PC-9 (cell line): Measurements from ENCODE around the gene NTMT1. TPM values are rescaled to one million over a fixed set of nuclear protein-coding genes. Genes with fewer than 3 reads are reported as not detected.

Experiments used
- BruUV-seq: library from RNA; stranded (reverse); fragments of 400-500 nt; replicated peaks from 2 replicates; lab custom pipeline; 2021; lab: Mats Ljungman, UMichigan
- CTCF ChIA-PET: fragments of 300-600 bp; sonication (Branson Sonifier 250); formaldehyde crosslinking; loops from one replicate; lab custom pipeline; 2022; ENCODE audit warnings: antibody characterized with exemption; lab: Charles Lee
- POLR2A ChIA-PET: fragments of 300-600 bp; sonication (Branson Sonifier 250); formaldehyde crosslinking; loops from one replicate; lab custom pipeline; 2022; ENCODE audit warnings: antibody characterized with exemption; ENCODE audit not compliant: unreplicated experiment; lab: Charles Lee
- DNase-seq, 2 experiments: peaks; one replicate each; pipeline versions ENCODE4 v3.0.0 to v3.0.0-alpha.2; 2015 to 2022; ENCODE audit warnings: mixed read lengths in 1 of 2
- H2AFZ ChIP-seq: fragments of 200-600 bp; sonication (generic); 2 replicates; pipeline ENCODE4 v1.8.1; 2017; ENCODE audit warnings: antibody characterized with exemption
- H3F3A ChIP-seq: fragments of 200-600 bp; sonication (generic); 2 replicates; pipeline ENCODE4 v1.8.1; 2017; ENCODE audit warnings: antibody characterized with exemption, mild to moderate bottlenecking, low read depth; ENCODE audit not compliant: insufficient read depth
- H3K27ac ChIP-seq: fragments of 200-600 bp; sonication (generic); 2 replicates; pipeline ENCODE4 v1.6.1; 2016; ENCODE audit warnings: mixed run types
- H3K27me3 ChIP-seq: fragments of 200-600 bp; sonication (generic); 2 replicates; pipeline ENCODE4 v1.6.1; 2016; ENCODE audit warnings: low read depth, mixed run types; ENCODE audit not compliant: insufficient read depth
- H3K36me3 ChIP-seq: fragments of 200-600 bp; sonication (generic); 2 replicates; pipeline ENCODE4 v1.6.1; 2016; ENCODE audit warnings: low read depth, mixed run types
- H3K4me1 ChIP-seq: fragments of 200-600 bp; sonication (generic); replicated peaks from 2 replicates; pipeline ENCODE4 v1.6.1; 2016; ENCODE audit warnings: mixed run types; ENCODE audit not compliant: insufficient read depth
- H3K4me2 ChIP-seq: fragments of 200-600 bp; sonication (generic); 2 replicates; pipeline ENCODE4 v1.6.1; 2017; ENCODE audit warnings: mixed run types
- H3K4me3 ChIP-seq: fragments of 200-600 bp; sonication (generic); 2 replicates; pipeline ENCODE4 v1.6.1; 2016; ENCODE audit warnings: mixed run types
- H3K79me2 ChIP-seq: fragments of 200-600 bp; sonication (generic); 2 replicates; pipeline ENCODE4 v1.6.1; 2017; ENCODE audit warnings: low read depth, mixed run types
- H3K9me2 ChIP-seq: fragments of 200-600 bp; sonication (generic); 2 replicates; pipeline ENCODE4 v1.8.1; 2017; ENCODE audit warnings: mild to moderate bottlenecking; ENCODE audit not compliant: insufficient read depth
- H3K9me3 ChIP-seq: fragments of 200-600 bp; sonication (generic); 2 replicates; pipeline ENCODE4 v1.8.1; 2016; ENCODE audit warnings: low read depth; ENCODE audit not compliant: insufficient read depth
- H4K20me1 ChIP-seq: fragments of 200-600 bp; sonication (generic); 2 replicates; pipeline ENCODE4 v1.8.1; 2017; ENCODE audit not compliant: insufficient read depth
- EZH2 ChIP-seq: fragments of 200-600 bp; sonication (generic); IDR thresholded peaks from 2 replicates; pipeline ENCODE4 v1.8.0; 2017; ENCODE audit warnings: antibody characterized with exemption, low read depth
- intact Hi-C: fragments of 100-400 bp; cut with micrococcal nuclease; formaldehyde crosslinking; loops from one replicate; pipeline ENCODE4 v1.10.0; 2022; ENCODE audit not compliant: unreplicated experiment
- total RNA-seq: library from RNA; stranded (reverse); gene quantifications from 2 replicates; pipeline ENCODE4 v1.2.3, GENCODE V29; 2021
- TF ChIP-seq, protein P1 (sequence below): fragments of 200-600 bp; sonication (generic); conservative IDR thresholded peaks from 2 replicates; pipeline ENCODE4 v1.6.1; 2017; ENCODE audit warnings: mixed run types, antibody characterized with exemption, mild to moderate bottlenecking, moderate library complexity

NTMT1 gene
- total RNA-seq, 1 experiment from 2014 or later, result 52.5 TPM

GRCh38 chr9:129595311-129595741, 30.6 kb upstream of the NTMT1 start:
- intact Hi-C loops, result no loop called here
- Histone ChIP-seq H3K9me3 (no peaks in the 10 kb centered on the region), H3K9me2 (no peaks in the 10 kb centered on the region), H3K36me3 (no peaks in the 10 kb centered on the region), H3K27me3 (no peaks in the 10 kb centered on the region), H3F3A (peaks cover 22% of the 10 kb centered on the region; the same call in 1 of the 2 replicates), H2AFZ (no peak overlapping the region), H3K4me1 (peaks cover 32% of the 10 kb centered on the region), H4K20me1 (no peaks in the 10 kb centered on the region), H3K4me2 (no peak overlapping the region), H3K79me2 (no peaks in the 10 kb centered on the region), H3K4me3 (no peak overlapping the region), H3K27ac (no peak overlapping the region)
- ChIA-PET CTCF (interaction anchor here (0.6 to 1.1 kb wide), 2 partner anchors 316 to 424 kb away, joined by 4 to 9 read pairs; no protein-coding TSS in a partner anchor), POLR2A (no interaction called here)
- DNase-seq, result no peak
- no TSS peak for BruUV-seq
- TF ChIP-seq, protein P1, sequence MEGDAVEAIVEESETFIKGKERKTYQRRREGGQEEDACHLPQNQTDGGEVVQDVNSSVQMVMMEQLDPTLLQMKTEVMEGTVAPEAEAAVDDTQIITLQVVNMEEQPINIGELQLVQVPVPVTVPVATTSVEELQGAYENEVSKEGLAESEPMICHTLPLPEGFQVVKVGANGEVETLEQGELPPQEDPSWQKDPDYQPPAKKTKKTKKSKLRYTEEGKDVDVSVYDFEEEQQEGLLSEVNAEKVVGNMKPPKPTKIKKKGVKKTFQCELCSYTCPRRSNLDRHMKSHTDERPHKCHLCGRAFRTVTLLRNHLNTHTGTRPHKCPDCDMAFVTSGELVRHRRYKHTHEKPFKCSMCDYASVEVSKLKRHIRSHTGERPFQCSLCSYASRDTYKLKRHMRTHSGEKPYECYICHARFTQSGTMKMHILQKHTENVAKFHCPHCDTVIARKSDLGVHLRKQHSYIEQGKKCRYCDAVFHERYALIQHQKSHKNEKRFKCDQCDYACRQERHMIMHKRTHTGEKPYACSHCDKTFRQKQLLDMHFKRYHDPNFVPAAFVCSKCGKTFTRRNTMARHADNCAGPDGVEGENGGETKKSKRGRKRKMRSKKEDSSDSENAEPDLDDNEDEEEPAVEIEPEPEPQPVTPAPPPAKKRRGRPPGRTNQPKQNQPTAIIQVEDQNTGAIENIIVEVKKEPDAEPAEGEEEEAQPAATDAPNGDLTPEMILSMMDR, result no peak
- no peak for TF ChIP-seq EZH2

DNA sequence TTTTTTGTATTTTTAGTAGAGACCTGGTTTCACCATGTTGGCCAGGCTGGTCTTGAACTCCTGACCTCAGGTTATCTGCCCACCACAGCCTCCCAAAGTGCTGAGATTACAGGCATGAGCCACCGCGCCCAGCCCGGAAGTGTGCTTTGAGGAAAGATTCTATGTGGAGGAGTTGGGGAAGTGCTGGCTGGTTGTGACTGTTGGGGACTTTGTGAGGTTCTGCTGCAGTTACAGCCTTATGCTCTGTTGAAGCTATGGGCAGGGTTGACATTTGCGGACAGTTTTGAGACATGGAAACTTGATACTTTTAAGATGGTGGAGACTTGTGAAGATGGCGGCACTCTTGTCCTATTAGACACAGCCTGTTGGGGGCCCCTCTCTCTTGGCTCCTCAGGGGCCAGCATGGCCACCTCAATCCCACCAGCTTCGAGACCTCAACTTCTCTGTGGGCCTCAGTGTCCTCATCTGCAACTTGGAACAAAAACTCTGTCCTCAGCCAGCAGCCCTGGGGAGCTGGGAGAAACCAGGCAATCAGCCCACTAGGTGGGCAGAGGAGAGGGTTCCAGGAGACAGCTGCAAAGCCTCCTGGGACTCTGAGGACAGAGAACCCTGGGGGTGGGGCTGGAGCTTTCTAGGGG, 29.9 kb upstream of the NTMT1 start:
- H3K4me2 ChIP-seq, result peak overlapping the region; percentile 81; the same call in 1 of the 2 replicates
- ChIA-PET POLR2A (interaction anchor here (0.7 to 1.8 kb wide), 2 partner anchors 25 to 164 kb away, joined by 4 to 14 read pairs; no protein-coding TSS in a partner anchor), CTCF (interaction anchor here (1.1 kb wide), 1 partner anchor 317 kb away, joined by 9 read pairs; no protein-coding TSS in a partner anchor)
- DNase-seq, result no peak
- no peaks in the 10 kb centered on the region for H3K79me2 ChIP-seq
- H4K20me1 ChIP-seq, result no peaks in the 10 kb centered on the region
- H3F3A ChIP-seq, result peaks cover 22% of the 10 kb centered on the region; the same call in 1 of the 2 replicates
- TF ChIP-seq, protein P1, result no peak
- no peak for TF ChIP-seq EZH2
- H3K27ac ChIP-seq, result no peak overlapping the region
- intact Hi-C loops, result no loop called here
- H3K9me2 ChIP-seq, result no peaks in the 10 kb centered on the region
- no TSS peak for BruUV-seq
- H3K9me3 ChIP-seq, result no peaks in the 10 kb centered on the region
- no peaks in the 10 kb centered on the region for H3K36me3 ChIP-seq
- no peak overlapping the region for H2AFZ ChIP-seq
- H3K27me3 ChIP-seq, result no peaks in the 10 kb centered on the region
- peaks cover 34% of the 10 kb centered on the region for H3K4me1 ChIP-seq
- no peak overlapping the region for H3K4me3 ChIP-seq

DNA sequence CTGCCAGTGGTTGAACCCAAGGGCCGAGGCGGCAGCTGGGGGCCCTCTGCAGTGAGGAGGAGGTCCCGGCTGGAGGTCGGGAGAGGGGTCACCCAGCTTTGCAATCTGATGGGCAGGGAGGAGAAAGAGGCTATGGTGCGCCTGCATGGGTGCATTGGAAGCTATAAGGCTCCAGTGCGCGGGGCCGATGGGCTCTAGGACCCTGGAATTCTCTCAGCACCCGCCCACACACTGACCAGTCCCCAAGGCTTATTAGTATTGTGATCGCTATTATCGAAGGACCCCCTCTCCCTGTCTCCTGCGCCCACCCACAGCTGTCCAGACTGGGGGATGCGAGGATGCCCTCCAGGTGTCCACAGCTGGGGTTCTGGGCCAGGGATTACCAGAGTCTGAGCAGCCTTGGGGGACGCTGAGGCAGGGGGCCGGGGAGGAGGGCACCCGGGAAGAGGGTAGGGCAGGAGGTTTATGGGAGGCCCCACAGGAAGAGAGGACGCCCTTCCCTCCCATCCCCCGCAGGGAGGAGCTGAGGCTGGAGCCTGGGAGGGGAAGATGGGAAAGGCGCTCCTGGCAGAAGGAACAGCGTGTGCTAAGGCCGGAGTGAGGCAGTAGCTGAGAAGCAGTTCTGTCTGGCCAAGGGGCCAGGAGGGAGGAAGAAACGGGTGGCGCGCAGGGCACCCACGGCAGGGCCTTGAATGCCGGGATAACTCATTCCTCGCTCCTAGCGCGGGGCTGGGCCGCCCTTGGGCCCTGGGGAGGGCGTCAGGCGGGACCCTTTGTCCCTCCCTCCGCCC, 29.2 kb upstream of the NTMT1 start:
- CTCF ChIA-PET, result no interaction called here
- peak overlapping the region; percentile 58; the same call in 1 of the 2 replicates for H3K27ac ChIP-seq
- no peaks in the 10 kb centered on the region for H3K9me2 ChIP-seq
- no peaks in the 10 kb centered on the region for H3K36me3 ChIP-seq
- H3K79me2 ChIP-seq, result no peaks in the 10 kb centered on the region
- peak in 1 of 2 experiments; percentile 62 for DNase-seq
- H3K9me3 ChIP-seq, result no peaks in the 10 kb centered on the region
- POLR2A ChIA-PET, result interaction anchor here (0.6 to 1.8 kb wide), 6 partner anchors 26 to 214 kb away, joined by 4 to 14 read pairs (median 4); no protein-coding TSS in a partner anchor
- H3K4me3 ChIP-seq, result peak overlapping the region; percentile 70
- BruUV-seq, result no TSS peak
- TF ChIP-seq, protein P1, result no peak
- TF ChIP-seq EZH2, result no peak
- peaks cover 22% of the 10 kb centered on the region; the same call in 1 of the 2 replicates for H3F3A ChIP-seq
- H2AFZ ChIP-seq, result peak overlapping the region; percentile 91
- H3K27me3 ChIP-seq, result no peaks in the 10 kb centered on the region
- H3K4me2 ChIP-seq, result peak overlapping the region; percentile 81
- intact Hi-C loops, result loop anchor here (1.0 kb wide), 1 partner anchor 27 kb away; no protein-coding TSS in a partner anchor
- H4K20me1 ChIP-seq, result no peaks in the 10 kb centered on the region
- H3K4me1 ChIP-seq, result peaks cover 34% of the 10 kb centered on the region
